GM18909 (cell line): ENCODE data around the gene MAP3K4.

Experiments used
- ATAC-seq: cut with Tn5 transposase; IDR thresholded peaks from one replicate; pipeline ENCODE4 v1.9.1; 2021; ENCODE audit warnings: mild to moderate bottlenecking; ENCODE audit not compliant: unreplicated experiment, poor library complexity

The MAP3K4 gene

DNA sequence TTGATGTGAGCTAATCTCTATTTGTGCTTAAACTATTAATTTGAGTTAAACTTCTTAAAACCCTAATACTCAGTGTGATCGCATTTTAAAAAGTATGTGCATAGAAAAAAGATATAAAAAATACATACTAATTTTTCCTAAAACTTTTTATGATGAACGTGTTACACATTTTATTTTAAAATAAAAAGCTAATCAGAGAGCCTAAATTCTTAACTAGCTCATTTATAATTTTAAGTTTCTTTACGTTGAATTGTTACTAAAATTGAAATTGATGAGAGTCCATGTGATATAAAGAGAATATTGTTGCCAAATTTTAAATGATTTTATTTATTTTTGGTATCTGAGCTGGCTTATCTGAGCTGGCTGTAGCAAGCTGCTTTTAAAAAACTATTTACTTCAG is 6.6 kb downstream of the MAP3K4 start:
- ATAC-seq: no peak

DNA sequence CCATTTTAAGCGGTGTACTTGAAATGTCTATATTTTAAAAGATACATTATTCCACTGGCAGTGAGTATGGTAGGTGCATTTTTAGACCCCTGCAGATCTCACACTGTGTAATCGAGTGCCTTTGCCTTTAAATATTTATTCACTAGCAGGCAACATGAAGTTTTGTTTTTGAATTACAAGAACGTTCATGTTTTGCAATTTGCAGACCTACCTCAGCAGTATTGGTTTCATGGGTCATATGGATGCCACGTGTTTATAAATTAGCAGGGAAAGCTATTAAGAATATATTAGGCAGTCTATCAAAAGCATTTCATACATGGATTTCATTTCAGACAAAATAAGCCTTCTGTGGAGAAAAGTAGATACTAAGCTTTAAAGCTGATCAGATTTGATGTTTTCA is 7.2 kb downstream of the MAP3K4 start:
- no peak for ATAC-seq

DNA sequence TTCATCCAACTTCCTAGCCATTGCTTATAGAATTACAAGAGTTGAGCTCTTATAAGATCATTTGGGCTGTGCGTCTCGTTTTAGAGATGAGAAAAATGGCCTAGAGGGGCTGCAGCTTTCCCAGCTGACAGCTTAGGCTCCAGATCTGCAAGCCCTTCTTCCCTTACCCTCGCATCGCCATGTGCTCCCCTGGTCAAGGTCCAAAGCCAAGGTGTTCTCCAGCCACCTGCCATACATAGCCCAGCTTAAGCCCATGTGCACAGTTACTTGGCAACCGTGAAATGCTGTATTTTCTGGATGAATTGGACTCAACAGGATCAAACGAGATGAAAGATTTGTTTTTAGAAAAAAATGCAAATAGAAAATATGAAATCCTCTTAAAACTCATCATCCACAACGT is 7.9 kb downstream of the MAP3K4 start:
- ATAC-seq: no peak

DNA sequence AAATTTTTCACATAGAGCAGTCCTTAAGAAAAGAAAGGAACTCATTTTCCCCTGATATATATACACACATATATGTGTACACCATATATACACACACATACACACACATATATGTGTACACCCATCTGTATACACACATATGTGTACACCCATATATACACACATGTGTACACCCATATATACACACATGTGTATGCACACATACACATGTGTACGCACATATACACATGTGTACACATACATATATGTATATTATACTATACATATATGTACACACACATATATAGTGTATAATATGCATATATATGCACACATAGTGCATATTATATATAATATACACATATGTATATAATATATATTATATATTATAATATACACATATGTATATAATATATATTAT is 9.1 kb downstream of the MAP3K4 start:
- no peak for ATAC-seq

DNA sequence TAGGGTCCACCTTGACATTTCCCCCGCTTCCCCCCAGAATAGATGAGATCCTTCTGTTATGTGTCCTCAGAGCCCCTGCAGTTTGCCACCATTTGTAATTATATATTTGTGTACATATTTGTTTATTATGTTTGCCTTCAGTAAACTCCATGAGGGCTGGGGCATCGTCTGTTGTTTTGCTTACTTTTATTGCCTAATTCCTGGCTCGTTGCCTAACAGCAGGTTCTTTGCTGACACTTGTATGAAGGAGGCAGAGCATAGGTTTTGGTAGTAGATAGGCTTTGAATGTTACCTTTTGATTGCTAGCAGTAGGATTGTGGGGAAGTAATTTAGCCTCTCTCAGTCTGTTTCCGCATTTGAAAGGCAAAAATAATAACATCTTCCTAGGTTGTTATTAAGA is 9.9 kb downstream of the MAP3K4 start:
- no peak for ATAC-seq

DNA sequence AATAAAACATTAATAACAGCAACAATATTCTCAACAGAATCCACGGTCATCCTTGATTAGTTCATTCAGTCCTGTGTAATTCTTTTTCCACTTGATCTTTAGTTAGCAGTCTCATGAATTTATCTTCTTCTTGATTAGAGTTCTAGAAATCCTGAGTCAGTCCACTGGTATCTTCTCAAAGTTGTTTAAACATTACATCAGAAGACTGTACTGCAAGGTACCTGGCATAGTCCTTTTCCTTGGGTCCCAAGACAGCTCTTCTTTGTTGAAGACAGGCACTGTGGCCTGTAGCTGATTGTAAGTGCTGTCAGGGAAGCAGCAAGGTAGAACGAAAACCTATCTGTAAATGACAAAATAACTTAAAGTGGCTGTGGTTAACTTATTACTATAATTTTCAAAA is 11.8 kb downstream of the MAP3K4 start:
- ATAC-seq: no peak

DNA sequence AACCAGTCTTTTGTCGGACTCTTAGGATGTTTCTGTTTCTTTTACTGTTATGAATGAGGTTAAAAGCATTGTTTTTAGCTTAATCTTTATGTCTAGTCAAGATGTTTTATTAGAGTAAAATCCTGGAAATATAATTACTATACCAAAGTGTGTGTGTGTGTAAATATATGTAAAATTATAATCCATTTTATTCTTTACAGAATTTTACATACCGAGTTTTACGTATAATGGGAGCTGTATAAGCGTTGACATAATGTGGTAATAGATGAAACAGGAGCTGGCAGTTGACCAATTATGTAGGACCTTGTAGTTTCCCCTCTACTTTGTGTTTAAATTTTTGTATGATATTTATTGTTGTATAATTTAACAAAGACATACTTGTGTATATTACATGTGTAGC is 16.7 kb downstream of the MAP3K4 start:
- ATAC-seq: no peak

DNA sequence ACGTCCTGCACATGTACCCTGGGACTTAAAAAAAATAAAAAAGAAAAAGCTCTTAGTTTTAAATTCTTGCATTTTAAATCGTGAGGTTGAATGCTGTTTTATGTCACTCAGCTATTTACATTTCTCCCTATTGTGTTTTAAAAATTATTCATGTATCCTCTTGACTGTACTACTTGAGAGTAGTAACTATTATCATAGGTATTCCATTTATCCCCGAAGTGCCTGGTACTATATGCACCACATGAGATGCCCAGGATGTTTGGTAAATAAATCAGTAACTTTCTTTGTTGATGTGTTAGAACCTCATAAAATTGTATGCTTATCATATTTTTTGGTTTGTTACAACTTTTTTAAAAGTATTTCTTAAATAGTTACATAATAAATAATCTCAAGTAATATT is 18.4 kb downstream of the MAP3K4 start:
- ATAC-seq: no peak

DNA sequence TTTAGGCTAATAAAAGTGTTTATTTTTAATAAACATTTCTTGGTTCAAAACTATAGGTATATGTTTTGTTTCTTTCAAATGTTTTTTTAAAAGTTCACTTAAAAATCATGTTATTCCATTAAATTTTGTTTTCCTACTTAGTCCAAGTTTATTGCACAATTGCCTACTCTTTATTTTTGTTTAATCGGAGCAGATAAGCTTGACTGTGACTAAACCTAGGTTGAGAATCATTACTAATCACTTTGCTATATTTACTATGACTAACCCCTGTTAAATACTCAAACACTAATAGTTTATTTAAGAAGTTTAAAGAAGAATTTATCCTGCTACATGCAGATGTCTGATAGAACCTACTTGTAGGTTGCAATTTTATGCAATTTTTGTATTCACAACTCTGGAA is 18.8 kb downstream of the MAP3K4 start:
- no peak for ATAC-seq

DNA sequence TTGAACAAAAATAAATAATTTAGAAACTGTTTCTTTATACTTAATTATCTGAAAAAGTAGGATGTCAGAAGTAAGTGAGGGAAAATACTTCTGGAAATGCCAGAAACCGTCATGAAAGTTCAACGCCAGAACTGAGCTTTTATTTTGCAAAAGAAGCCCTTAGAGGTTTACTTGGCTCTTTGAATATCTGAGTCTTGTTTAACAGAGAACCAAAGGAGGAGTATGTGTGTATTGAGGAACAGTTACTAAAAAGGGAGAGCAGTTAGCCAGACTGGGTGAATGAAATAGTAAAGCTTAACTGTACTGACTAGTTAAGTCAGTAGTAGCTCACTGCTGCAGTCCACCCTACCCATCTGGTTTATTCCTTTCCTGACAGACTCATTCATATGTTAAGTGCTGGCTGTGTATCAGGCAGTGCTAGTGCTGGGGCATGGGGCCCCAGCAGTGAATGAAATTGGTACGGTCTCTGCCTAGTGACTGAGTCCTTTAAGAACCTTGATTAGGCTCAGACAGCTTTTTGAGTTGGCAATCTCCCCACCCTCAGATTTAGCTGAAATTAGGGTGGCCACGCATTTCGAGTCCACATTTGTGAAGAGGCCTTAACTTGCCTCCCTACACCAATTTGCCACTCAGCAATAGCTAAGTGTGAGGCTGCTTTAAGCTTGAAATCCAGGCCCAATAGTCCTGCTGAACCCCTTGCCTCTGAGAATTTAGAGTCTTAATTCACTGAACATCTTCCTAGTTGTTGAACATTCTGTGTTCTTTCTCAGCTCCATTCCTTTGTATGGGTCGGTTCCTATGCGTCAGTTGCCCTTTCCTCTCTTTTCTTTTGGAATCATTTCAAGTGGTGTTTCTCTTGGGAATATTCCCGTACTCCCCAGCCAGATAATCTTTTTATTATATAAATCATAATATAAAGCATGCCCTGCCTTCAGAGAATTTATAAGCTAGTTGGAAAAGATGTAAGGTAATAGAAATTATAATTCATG is 20.2 kb downstream of the MAP3K4 start:
- no peak for ATAC-seq

DNA sequence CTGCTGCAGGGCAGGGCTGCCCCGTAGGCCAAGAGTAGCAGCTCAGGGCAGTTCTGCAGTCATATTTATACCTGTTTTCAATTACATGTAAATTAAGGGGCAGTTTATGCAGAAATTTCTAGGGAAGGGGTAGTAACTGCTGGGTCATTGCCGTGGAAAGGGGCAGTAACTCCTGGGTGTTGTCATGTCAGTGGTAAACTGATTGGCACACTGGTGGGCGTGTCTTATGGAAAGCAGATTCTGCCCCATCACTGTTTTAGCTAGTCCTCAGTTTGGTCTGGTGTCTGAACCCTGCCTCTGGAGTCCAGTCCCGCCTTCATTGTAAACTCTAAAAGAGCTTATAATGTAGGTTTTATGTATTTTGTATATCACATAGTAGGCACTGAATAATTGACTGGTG is 22.1 kb downstream of the MAP3K4 start:
- ATAC-seq: no peak

DNA sequence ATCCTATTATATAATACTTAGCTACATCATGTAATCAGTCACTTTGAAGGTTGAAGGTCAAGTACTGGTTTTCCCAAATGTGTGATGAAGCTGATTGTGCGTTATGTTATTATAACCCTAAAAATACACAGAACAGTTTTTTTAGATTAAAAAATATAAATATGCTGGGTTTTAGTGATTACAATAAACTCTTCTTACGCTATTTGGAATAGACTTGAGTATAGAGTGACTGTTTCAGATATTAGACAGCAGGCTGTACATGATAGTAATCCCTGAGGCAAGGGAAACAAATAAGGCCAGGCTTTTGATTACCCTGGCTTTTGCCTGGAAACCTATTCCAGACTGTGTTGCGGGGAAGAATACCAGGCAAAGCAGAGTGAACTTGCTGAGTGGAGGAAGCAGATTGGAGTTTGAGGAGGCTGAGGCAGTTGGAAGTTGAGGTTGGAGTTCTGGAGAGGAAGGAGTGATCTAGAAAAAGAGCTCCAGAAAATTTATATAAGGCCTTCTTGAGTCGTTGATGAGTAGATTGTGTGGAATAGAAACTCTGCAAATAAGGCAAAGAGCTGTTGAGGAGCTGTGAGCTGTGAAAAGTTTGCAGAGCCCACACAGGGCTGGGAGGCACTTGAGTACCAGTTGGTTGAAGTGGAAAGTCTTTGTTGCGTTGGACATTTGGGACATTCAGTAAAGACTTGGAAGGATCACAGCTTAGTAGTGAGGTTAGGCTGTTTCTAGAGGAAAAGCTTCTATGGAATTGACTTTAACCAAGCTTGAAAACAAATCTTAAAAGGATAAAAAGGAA is 26.4 kb downstream of the MAP3K4 start:
- ATAC-seq: no peak

DNA sequence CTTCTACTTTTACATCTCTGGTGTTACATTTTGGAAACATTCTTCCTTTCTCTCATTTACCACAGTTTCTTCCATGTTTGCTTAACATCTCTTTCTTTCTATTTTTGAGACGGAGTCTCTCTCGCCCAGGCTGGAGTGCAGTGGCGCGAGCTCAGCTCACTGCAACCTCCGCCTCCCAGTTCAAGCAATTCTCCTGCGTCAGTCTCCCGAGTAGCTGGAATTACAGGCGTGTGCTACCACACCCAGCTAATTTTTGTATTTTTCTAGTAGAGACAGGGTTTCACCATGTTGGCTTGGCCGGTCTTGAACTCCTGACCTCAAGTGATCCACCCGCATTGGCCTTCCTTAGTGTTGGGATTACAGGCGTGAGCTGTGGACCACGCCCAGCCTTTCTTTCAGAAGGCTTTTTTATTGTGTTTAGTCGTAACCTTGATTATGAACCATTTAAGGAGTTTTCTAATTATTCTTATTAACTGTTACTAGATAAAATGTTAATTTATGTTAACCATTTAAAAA is 27.8 kb downstream of the MAP3K4 start:
- ATAC-seq: no peak

DNA sequence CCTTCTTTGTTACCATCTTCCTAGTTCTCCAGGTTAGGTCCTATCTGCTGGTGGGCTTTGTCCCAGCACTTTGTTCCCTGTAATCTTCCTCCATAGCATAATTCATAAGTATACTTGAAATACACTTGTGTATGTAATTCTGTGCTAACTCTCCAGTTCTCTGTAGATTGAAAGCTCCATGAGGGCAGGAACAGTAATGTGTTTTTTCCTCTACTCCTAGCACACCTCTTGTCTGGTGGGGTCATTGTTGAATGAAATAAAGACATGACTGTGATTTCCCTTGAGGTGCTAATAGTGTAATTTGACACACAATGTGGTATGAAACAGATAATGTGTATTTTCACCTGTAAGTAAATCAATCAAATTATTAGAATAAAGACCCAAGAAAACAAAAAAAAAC is 30.0 kb downstream of the MAP3K4 start:
- ATAC-seq: no peak

DNA sequence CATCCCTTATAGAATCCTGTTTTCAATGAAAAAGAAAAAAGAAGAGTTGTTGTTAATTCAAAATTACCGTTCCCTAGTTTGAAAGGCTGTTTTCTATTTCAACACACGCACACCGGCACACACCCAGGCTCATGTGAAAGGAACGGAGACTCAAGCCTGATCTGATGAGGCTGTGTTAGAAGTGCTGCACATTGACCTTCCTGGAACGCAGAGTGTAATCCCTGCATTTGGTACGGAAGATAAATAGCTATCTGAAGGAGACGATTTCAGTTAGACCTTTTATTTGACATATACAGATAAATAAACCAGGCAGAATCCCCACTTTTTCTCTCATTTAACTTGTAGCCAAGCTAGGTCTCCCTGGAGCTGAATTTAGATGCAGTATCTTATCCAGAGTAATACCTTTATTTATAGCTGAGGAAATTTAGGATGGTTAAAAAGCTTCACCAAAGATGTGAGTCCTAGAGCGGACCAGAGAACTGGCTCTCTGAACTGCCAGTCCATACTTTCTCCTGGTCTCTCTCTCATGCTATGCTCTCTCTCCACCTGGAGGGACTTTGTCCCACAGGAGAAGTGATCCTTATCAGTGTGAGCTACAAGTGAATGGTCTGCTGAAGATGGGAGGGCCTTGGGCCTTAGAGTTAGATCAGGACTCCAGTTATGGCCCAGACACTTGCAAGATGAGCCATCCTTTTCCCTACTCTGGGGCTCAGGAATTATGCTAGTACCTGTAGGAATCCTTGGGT is 30.6 kb downstream of the MAP3K4 start:
- ATAC-seq: no peak

DNA sequence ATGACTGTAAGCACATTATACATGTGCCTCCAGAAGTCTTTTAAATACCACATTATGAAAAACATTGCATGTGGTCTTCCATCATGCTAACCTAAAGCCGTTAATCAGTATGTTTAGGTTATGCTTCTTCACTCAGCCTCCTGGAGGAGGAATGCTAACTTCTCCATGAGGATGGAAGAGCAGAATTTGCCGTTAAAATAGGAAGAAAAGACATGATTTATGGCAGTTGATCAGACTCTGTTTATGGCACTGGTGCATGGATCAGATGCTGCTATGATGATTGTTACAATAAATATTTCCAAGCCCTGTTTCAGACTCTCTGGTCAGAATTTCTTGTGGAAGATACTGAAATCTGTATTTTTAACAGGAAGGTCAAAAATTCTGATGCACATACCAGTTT is 31.7 kb downstream of the MAP3K4 start:
- no peak for ATAC-seq

DNA sequence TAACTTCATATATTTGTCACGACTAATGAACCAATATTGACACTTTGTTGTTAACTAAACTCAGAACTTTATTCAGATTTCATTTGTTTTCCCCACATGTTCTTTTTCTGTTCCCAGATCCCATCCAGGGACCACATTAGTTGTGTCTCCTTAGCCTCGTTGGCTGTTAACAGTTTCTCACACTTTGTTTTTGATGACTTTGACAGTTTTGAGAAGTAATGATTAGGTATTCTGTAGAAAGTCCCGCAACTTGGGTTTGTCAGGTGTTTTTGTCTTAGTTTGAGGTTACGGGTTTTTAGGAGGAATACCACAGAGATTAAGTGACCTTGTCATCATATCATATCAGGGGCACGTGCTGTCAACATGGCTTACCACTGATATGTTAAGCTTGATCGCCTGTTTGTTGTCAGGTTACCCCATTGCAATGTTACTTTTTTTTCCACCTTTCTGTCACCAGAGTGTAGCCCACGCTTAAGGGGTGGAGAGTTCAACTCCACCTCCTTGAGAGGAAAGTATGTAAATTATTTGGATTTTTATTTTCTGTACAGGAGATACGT is 32.9 kb downstream of the MAP3K4 start:
- no peak for ATAC-seq

DNA sequence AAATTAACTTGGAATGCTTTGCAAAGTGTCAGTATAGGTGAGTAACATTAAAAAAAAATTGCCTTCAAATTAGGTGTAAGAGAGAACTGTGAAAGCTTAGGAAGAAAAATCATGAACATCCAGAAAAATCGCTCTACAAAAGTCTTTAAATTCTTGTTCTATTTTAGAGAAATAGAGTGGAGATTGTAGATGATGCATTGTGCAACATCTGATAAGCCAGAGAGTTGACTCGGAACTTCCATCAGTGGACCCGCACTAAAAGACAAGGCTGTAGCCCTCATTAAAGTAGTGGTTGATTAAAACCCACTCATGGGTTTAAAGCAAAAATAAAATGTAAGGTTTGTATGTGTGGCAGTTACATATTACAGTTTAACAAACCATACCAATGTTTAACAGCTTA is 35.8 kb downstream of the MAP3K4 start:
- no peak for ATAC-seq

DNA sequence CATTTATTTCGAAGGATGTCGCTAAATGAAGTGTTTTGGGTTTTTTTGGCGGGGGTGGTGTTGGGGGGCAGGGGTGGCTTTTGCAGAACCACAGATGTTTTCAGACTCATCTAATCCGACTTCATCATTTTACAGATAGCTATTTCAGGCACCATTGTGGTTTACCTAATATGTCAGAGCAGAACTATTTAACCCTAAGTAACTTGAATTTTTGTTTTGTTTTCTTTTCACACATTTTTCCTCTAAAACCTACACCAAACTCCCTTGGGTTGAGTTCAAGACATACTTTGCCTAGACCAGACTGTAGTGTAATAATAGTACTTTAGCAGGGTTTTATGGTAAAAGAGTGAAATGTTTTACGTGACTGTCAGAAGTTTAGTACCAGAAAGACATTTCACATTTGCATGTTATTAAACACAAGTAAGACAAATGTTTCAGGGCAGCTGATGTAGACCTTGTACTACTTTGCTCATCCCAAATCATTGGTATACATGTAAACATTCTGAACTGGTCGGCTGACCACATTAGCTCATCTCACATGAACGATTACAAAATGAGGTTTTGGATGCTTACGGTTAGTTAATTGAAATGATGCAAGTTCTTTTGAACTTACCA is 37.7 kb downstream of the MAP3K4 start:
- ATAC-seq: peak; percentile 82
